ENCODE results near the gene SRRT.

The SRRT gene

GRCh38 chr7:100875356-100875751 lies 451 bp downstream of the SRRT start:
- H3K4me1 Mint-ChIP-seq = peaks cover 47% of the 10 kb centered on the region
- peak overlapping the region; percentile 97 to 99 (median 99) for H3K4me3 Mint-ChIP-seq
- H3K27me3 Mint-ChIP-seq (ENCODE audit: low read depth) = no peaks in the 10 kb centered on the region
- peaks cover 77% of the 10 kb centered on the region for H3K36me3 Mint-ChIP-seq (ENCODE audit: low read depth)
- no peaks in the 10 kb centered on the region for H3K9me3 Mint-ChIP-seq
- TF ChIP-seq CTCF (IDR thresholded peaks at IDR 0.05; ENCODE audit: unreplicated experiment in 3 of 3) = no peak
- peak overlapping the region; percentile 99 to 100 (median 99) for H3K27ac Mint-ChIP-seq

GRCh38 chr7:100878013-100878412 lies 3.1 kb downstream of the SRRT start:
- Mint-ChIP-seq H3K4me1 (peaks cover 48% of the 10 kb centered on the region), H3K4me3 (peak overlapping the region in 2 of 3 experiments; percentile 18 to 65), H3K27ac (peak overlapping the region in 1 of 3 experiments; percentile 31), H3K9me3 (no peaks in the 10 kb centered on the region), H3K27me3 (ENCODE audit: low read depth) (no peaks in the 10 kb centered on the region), H3K36me3 (ENCODE audit: low read depth) (peaks cover 85% of the 10 kb centered on the region)
- no peak for TF ChIP-seq CTCF (IDR thresholded peaks at IDR 0.05; ENCODE audit: unreplicated experiment in 3 of 3)

GRCh38 chr7:100878685-100879084 lies 3.8 kb downstream of the SRRT start:
- Mint-ChIP-seq H3K9me3 (no peaks in the 10 kb centered on the region), H3K27ac (no peak overlapping the region), H3K36me3 (ENCODE audit: low read depth) (peaks cover 86% of the 10 kb centered on the region), H3K4me3 (peak overlapping the region; percentile 63 to 71 (median 69)), H3K27me3 (ENCODE audit: low read depth) (no peaks in the 10 kb centered on the region), H3K4me1 (peaks cover 52% of the 10 kb centered on the region)
- TF ChIP-seq CTCF (IDR thresholded peaks at IDR 0.05; ENCODE audit: unreplicated experiment in 3 of 3) = no peak

GRCh38 chr7:100879685-100880261 lies 4.9 kb downstream of the SRRT start:
- no peak for TF ChIP-seq CTCF (IDR thresholded peaks at IDR 0.05; ENCODE audit: unreplicated experiment in 3 of 3)

GRCh38 chr7:100880645-100881044 lies 5.7 kb downstream of the SRRT start:
- Mint-ChIP-seq H3K4me1 (peaks cover 39% of the 10 kb centered on the region), H3K27me3 (ENCODE audit: low read depth) (no peaks in the 10 kb centered on the region), H3K4me3 (no peak overlapping the region), H3K9me3 (no peaks in the 10 kb centered on the region), H3K36me3 (ENCODE audit: low read depth) (peaks cover 88% of the 10 kb centered on the region), H3K27ac (peak overlapping the region in 1 of 3 experiments; percentile 19)
- no peak for TF ChIP-seq CTCF (IDR thresholded peaks at IDR 0.05; ENCODE audit: unreplicated experiment in 3 of 3)

More at GRCh38 chr7:100879685-100880261, 4.9 kb downstream of the SRRT start:
- no peaks in the 10 kb centered on the region for H3K9me3 Mint-ChIP-seq
- H3K4me1 Mint-ChIP-seq = peaks cover 42% of the 10 kb centered on the region
- peaks cover 87% of the 10 kb centered on the region for H3K36me3 Mint-ChIP-seq (ENCODE audit: low read depth)
- no peak overlapping the region for H3K4me3 Mint-ChIP-seq
- H3K27me3 Mint-ChIP-seq (ENCODE audit: low read depth) = no peaks in the 10 kb centered on the region
- H3K27ac Mint-ChIP-seq = peak overlapping the region in 1 of 3 experiments; percentile 10

- H3K27ac Mint-ChIP-seq = no peak overlapping the region
These were observed 6.2 kb downstream of the SRRT start for GRCh38 chr7:100881136-100881535.

More at GRCh38 chr7:100881136-100881535, 6.2 kb downstream of the SRRT start:
- no peaks in the 10 kb centered on the region for H3K9me3 Mint-ChIP-seq
- no peaks in the 10 kb centered on the region for H3K27me3 Mint-ChIP-seq (ENCODE audit: low read depth)
- no peak overlapping the region for H3K4me3 Mint-ChIP-seq
- H3K36me3 Mint-ChIP-seq (ENCODE audit: low read depth) = peaks cover 89% of the 10 kb centered on the region
- TF ChIP-seq CTCF (IDR thresholded peaks at IDR 0.05; ENCODE audit: unreplicated experiment in 3 of 3) = no peak
- H3K4me1 Mint-ChIP-seq = peaks cover 40% of the 10 kb centered on the region
